ENCODE measurements around the gene PPP1R36. TPM values are rescaled to one million over a fixed set of nuclear protein-coding genes. Genes with fewer than 3 reads are reported as not detected.

Gene PPP1R36, protein sequence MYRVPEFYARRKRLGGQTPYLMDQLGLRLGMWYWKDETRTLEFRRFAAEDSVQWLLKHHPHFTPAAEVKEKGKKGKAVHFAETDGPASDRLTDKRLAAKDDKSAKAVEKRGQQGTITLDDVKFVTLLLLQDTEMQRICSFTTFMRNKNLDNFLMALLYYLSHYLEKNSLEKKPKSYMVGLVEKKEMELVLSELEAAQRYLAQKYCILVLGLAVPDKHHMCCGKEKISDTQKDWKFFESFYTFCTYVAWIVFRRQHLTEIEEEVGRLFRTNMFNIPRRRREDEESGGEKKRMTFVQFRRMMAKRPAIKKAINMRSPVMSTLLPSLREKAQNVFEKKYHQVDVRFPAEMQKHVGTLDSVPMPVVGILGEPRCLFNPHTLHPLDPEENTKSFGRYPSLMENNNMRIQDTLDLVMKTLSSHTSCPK
- 0.82 TPM for total RNA-seq

DNA sequence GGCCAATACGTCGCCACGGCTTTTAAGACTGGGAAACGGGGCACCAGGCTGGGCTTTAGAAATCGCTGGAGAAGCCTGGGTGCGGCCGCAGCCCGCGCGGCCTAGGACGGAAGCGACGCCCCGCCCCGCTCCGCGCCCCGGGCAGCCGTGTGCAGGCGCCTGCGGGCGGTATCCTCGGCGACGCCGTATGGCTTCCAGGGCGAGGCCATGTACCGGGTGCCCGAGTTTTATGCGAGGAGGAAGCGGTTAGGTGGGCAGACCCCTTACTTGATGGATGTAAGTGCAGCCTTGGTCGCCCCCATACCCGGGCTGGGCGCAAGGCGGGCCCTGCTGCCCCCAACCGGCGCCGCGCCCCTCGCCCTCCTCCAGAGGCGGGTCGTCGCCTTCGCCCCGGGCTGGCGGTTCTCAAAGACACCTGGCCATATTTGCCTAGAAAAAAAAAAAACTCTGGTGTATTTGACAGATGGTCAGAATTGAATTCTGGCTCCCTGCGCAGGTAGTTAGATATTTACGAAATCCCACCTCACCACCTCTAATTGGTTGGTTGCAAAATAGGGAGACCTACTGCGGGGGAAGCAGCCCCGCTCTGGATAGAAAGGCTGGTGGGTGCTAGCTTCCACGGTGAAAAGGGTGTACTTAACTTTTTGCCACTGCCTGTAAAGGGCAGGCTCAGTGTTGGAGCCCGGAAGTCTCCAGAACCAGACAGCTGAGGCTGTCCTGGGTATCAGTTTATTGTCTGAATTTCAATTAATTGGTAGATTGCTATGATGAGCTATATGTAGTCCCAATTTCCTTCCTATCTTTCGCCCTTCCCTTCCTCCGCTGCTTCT, at the start of gene PPP1R36:
TSS of gene PPP1R36 (plus strand) at position 171 of the 830 bp plus-strand sequence. CDS start at position 208, 37 bp downstream.
- DNase-seq (ENCODE audit: low spot score in 2 of 2): peak; percentile 47 to 50
- no peak for FAIRE-seq

DNA sequence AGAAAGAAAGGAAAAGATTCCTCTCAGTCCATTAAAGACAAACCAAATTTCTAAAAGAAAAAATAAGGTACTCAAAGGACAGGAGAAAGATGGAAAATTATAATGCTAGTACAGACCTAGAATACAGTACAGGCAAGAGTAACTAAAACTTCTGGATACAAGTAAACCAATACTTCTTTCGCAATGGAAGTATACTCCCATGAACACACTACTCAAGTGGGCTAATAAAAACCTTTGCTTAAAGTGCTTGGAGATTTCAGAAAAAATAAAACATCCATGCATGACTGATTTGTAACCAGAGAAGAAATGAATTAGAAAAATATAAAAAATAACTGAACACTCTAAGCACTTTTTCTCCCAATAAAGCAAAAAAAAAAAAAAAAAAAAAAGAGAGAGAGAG, 49.7 kb upstream of the PPP1R36 start:
- no peak for DNase-seq (ENCODE audit: low spot score in 2 of 2)
- no peak for FAIRE-seq

DNA sequence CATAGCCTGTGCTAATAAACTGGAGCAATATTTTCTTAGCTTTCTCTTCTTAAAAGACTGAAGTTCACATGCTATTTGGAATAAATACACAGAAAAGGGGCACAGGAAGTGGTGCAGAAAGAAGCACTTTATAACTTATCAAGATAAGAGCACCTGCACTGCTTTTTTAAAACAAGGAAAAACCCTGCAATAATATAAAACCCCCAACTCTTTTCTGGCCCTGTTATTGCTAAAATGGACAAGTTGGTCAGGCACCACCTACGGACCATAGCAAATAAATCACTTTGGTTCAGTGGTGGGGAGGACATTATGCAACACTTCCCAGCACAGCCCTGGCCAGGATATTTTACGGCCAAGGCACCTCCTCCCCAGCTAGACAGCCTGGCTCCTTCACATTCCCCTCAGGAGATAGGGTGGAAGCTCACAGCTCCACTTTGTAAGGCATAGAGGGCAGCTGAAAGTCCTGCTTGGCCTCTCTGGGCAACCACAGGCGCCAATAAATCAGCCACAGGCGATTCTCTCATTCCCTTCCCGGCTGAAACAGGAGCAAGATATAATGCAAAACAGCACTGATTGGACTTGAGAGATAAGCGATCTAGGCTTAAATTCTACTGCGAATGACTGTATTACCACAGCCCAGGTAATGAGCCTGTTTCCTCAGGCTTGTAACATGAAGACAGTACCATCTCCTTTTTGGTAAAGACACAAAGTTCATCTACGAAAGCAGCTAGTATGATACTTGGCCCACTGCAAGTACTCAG, 48.2 kb upstream of the PPP1R36 start:
- FAIRE-seq: no peak
- DNase-seq (ENCODE audit: low spot score in 2 of 2): no peak

DNA sequence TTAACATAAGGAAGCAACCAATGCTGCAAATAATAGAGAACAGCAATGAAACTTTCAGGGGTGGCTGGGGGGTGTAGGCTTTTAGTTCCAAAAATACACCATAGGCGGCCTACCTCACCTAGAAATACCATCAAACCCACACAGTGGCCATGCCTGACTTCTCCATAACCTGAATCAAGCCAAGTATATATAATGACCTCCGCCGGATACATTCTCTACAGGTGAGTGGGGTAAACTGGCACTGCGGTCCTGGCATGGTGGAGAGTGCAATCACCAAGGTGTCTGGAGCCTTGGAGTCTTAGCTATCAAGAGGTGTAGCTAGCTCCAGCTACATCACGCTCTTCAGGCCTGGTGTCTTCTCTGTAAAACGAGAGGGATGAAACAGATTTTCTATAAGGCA, 47.3 kb upstream of the PPP1R36 start:
- DNase-seq (ENCODE audit: low spot score in 2 of 2): no peak
- FAIRE-seq: no peak

DNA sequence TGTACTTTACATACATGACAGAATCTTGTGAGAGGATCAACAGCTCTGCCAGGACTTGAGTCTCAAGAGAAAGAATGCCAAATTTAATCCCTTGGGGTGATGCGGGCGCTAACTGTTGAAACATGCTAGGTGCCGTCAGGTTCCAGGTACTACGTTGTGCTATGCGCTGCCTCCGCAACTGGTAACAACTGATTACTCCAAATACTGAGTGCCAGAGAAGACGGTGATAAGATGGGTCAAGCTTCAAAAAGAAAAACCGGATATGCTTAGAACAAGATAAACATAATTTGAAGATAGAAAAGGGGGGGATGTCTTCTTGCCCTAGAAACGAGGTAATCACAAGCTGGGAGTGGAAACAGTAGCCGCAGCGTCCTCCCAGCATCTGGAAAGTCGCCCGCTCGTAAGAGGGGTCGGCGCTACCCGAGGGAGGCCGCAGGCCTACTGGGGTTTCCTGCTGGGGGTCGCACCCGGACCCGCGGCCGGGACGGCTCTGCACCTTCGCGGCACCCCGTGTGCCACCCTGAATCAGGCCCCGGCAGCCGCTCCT, 46.8 kb upstream of the PPP1R36 start:
- FAIRE-seq (no peak), DNase-seq (ENCODE audit: low spot score in 2 of 2) (no peak)

DNA sequence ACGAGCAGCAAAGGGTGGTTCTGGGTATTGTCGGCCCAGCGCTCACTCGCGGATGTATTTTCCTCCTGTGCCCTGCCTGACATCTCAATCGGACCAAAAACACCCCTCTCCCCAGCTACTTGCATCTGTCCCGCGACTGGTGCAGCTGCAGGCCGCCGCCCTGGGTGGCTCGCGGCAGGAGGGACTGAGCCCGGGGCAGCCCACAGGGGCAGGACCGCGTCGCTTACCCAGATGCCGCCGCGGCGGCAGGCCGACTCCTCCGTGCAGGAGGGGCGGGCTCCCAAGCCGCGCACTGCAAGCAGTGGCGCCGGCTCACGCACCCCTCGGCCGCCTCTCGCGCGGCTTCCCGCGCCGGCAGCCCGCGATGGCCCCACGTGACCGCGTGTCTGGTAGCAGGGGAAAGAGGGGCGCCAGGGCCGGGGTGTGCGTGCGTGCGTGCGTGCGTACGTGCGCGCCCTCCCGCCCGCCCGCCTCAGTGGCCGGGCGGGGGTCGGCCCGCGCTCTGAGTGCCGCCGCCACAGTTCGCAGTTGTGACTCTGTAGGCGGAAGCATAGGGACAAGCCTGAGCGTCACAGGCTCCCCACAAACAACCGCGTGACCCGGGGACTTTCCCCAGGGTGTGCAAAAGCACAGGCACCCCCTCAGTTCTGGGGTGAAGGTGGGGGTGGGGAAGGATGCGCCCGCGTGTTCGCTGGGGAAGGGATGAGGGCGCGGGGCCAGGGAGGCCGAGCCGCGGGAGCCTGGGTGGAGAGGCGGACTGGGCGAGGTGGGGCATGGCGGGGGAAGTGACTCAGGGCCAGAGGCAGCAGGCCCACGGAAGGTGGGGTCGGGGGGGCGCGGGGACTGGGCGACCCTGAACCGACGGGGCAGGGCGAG, 46.1 kb upstream of the PPP1R36 start, which contains the start of gene ZBTB25:
TSS of gene ZBTB25 (minus strand) at position 405 of the 876 bp plus-strand sequence. CDS start 13,305 bp downstream, outside the sequence.
- FAIRE-seq (no peak), DNase-seq (ENCODE audit: low spot score in 2 of 2) (peak; percentile 69 to 81)

DNA sequence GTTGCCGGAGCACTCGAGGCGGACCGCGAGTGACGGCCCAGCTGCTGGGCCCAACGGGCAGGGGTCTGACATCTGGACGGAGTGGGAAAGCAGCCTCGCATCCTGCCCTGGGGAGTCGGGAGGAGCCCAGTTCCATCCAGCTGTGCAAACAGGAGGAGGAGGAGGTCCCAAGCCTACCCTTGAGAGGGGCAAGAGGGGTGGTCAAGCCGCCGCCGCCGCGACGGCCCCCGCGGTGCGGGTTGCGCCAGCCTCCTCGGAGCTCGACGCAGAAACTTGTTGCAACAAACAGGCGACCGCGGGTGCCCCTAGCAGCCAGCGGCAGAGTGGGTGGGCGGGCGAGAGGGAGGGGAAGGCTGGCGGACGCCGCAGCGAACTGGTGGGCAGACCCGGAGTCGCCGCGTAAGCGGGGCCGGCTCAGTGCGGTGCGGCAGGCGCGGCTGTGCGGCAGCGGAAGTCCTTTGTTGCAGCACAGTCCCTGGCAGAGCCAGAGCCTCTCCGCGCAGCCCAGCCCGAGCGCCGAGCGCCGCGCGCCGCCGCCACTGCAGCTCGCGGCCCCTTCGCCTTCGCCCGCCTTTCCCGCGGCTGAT, 45.4 kb upstream of the PPP1R36 start, which contains the start of gene ZBTB1:
TSS of gene ZBTB1 (plus strand) at position 461 of the 587 bp plus-strand sequence. CDS start 16,735 bp downstream, outside the sequence.
- FAIRE-seq (no peak), DNase-seq (ENCODE audit: low spot score in 2 of 2) (peak; percentile 59 to 80)

DNA sequence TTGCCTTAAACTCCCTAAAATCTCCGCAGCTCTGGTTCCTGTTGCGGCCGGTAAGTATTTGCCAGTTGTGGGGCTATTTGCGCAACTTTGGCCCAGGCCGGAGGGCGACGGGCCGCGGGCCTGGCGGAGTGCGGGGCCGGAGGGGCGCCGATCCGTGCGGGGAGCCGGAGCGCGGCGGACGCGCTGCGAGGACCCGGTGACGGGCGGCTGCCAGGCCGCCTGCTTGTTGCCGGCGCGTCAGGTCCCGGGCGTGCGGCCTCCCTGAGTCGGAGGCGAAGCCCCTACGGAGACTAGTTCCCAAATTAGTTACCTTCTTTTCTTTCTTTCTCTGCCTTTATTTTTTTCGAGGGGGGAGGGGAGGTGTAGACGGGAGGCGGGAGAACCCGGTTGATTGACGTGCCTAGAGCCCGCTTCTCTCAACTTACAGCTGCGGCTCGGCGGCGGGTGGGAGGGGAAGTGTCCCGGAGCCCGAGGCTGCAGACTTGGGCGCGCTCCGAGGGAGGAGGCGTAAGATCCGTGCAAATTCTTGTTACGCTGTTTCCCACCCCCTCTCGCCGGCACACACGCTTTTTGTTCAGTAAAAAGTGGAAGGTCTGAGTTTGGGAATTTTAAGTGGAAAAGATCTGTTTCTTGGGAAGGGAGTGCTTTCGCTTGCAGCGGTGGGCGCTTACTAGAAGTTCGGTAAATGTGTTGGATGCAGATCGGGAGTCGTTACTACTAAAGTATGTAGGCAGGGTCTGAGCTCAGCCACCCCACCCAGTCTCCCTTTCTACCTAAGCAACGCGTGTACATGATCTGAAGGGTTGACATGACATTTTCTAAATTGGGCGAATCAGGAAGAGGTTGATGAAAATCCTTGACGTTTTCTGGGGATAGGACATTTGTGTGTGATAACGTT, 44.6 kb upstream of the PPP1R36 start:
- FAIRE-seq: no peak
- DNase-seq (ENCODE audit: low spot score in 2 of 2): peak; percentile 68 to 70

DNA sequence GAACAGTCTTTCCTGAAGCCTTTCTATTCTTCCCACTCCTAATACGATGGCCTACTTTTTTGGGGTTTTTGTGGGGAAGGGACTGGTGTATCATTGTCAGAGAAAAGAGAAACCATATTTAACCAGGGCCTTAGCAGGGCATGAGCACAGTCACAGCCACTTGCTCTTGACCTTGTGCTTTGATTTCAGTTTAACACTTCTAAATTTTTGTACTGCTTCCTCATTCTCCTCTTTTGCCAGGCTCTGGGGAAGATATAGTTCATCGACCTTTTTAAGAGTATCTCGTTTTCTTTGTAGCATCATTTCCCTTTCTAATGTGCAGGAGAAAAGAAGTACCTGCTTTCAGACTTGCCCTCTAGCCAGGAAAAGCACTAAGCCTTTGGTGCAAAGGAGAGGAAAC, 43.0 kb upstream of the PPP1R36 start:
- DNase-seq (ENCODE audit: low spot score in 2 of 2) (no peak), FAIRE-seq (no peak)

DNA sequence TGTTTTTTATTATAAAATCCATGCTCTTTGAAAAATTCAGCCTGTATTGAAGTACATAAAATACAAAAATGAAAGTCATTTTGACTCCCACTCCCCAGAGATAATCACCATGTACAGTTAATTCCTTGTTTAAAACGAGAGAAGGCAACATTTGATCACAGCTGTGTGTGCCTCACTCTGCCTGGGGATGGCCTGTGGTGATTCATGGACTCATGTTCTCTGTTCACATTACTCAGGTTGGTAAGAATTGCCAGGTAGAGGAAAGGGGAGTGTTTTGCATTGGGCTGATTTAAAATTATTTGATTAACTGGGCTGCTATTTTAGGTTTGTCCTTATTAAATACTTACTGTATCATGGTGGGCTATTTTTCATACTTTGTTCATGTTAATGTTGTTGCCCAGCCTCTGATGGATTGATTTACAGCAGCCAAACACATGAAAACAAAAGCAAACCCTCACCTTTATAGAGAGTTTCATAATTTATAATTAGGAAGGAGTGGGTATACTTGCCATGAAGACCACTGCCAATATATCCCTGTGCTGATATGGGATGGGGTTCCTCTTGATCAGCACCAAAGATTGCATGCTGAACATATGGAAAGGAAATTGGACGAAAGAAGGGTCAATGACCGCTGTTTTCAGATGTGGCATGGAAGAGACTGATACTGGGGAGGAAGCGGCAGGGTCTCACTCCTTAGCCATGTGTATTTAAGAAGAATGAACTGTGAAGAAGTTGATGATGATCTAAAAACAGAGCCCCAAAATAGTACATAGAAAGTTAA, 42.2 kb upstream of the PPP1R36 start:
- no peak for FAIRE-seq

DNA sequence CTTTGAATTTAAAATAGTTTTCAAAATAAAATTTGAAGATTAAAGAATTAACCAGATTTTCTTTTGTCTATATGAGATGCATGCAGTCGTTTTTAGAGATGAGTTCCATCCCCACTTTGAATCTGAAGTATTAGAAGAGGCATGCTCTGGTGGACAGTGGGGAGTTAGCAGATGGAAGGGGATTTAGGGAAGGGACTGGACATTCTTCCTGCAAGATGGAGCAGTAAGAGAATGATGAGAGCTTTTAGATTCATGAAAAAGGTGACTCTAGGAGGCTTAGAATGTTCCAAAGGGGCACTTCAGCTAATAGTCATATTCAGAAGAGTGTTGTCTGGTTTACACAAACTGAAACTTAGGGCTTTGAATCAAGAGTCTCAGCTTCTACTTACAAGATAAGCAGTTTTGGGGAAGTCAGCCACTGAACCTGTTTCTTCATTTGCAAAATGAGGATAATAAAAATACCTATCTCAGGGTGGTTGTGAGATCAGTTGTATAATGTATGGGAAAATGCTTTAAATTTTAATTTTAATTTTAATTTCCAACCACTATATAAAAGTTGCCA, 41.5 kb upstream of the PPP1R36 start:
- FAIRE-seq: no peak
- no peak for DNase-seq (ENCODE audit: low spot score in 2 of 2)

More for the DNA sequence above, 42.2 kb upstream of the PPP1R36 start:
- DNase-seq (ENCODE audit: low spot score in 2 of 2): no peak

DNA sequence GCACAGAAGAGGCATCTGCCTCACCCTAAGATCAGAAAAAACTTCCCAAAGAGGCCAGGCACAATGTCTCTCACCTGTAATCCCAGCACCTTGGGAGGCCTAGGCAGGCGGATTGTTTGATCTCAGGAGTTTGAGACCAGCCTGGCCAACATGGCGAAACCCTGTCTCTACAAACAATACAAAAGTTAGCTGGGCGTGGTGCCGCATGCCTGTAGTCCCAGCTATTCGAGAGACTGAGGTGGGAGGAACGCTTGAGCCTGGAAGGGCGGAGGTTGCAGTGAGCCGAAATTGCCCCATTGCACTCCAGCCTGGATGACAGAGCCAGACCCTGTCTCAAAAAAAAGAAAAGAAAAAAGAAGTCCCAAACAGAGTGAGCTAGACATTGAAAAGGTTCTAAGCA, 40.7 kb upstream of the PPP1R36 start:
- no peak for DNase-seq (ENCODE audit: low spot score in 2 of 2)
- FAIRE-seq: no peak

DNA sequence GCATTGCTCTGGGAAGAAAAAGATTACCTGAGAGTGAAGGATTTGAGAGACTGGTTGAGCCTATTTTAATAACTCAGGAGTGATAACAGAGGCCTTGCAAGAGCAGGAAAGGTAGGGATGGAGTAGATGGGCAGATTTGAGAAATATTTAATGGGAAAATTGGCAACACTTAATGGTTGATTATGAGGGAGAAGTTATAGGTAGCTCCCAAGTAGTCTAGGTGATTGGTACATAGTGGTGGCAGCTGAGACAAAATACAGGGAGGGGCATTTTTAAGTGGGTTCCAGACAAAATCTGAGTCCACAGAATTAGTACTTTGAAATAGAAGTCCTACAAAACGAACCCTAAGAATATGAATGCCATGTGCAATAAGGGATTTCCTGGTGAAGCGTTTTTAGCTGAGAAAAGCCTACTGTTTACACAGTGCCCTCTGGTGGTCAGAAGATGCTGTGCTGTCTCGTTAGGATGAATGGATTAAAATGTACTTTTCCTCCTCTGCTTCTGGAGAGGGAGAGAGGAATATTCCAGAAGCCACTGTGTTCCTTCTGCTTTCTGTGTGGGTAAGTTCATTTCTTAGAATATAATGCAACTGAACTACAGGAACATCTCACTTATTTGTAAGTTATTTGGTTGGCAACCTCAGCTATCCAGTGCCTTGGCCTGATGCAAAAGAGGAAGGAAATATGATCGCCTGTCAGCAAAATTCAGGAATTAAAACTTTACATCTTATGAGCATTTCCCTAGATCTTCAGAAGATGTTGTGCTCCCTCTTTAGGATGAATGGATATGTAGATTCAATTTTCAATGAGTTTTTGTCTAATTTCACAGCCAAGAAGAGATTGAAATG, 38.7 kb upstream of the PPP1R36 start:
- no peak for FAIRE-seq

DNA sequence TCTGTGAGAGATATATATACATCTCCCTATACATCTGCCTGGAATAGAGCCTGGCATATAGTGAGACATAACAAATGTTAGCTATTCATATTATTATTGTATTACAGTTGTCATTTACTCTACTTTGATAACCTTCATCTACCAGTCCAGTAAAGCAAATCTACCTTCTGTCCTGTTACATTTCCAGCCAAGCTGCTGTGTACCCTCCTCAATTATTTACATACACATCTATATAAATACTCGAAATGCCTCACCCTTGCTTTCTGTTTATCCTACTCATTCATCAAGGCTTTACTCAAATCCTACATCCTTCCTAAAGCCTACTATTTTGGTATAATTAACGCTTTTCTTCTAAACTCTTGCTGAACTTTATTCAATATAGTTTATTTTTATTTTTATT, 36.5 kb upstream of the PPP1R36 start:
- DNase-seq (ENCODE audit: low spot score in 2 of 2) (no peak), FAIRE-seq (no peak)

More for the DNA sequence above, 38.7 kb upstream of the PPP1R36 start:
- peak; percentile 31 to 34 for DNase-seq (ENCODE audit: low spot score in 2 of 2)

DNA sequence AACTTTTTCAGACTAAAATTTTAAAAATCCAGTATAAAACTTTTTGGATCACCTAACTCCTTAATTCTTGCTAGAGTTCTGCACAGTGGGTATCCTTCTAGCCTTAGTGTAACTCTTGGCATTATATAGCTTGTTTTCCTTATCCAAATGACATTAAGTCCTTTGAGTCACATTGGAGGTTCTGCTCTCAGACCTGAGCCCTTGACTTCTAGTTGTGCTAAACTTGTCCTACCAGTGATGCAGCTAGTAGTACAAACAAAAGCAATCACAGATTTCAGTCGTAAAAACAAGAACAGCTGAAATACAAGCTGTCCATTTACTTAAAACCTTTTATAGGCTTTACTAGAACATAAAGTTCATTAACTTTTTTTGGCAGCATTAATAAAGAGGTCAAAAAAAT, 34.7 kb upstream of the PPP1R36 start:
- FAIRE-seq: no peak

DNA sequence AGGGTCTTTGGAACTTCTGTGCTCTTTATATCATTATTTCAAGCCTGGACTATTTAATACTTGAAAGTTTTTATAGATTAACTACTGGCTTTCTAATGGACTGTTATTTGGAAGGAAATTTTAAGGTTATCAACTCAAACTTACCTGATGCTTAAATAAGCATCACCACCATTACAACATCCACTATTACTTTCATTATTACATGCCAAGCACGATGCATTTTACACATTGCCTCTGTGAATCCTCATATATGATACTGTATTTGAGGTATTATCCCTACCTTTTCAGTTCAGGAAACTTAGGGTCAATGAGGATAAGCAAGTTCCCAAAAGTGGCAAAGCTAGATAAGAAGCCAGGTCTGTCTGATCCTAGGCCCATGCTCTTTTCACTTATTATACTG, 32.8 kb upstream of the PPP1R36 start:
- no peak for FAIRE-seq
- no peak for DNase-seq (ENCODE audit: low spot score in 2 of 2)

More for the DNA sequence above, 34.7 kb upstream of the PPP1R36 start:
- no peak for DNase-seq (ENCODE audit: low spot score in 2 of 2)
